SK-N-SH (cell line): ENCODE data around the gene SCGB1C2.

Experiments
- CHD2 ChIP-seq: fragments of 150-350 bp; IDR thresholded peaks from 2 replicates; pipeline ENCODE4 v1.6.1; 2018; ENCODE audit warnings: low read length; ENCODE audit not compliant: partially characterized antibody
- EP300 ChIP-seq, 2 experiments: IDR thresholded peaks; 2 replicates each; pipeline versions ENCODE4 v1.4.0 to v1.6.1; 2012; ENCODE audit warnings: borderline replicate concordance in 1 of 2, low read depth in 1 of 2, low read length in 1 of 2
- FOSL2 ChIP-seq: IDR thresholded peaks from 2 replicates; pipeline ENCODE4 v1.4.0; 2012; ENCODE audit warnings: low read depth, mild to moderate bottlenecking, moderate library complexity, borderline replicate concordance
- MXI1 ChIP-seq: IDR thresholded peaks from 2 replicates; pipeline ENCODE4 v1.6.1; 2012; ENCODE audit warnings: mild to moderate bottlenecking, low read depth, low read length, improper control_type of control experiment
- RCOR1 ChIP-seq: fragments of 150-350 bp; IDR thresholded peaks from 2 replicates; pipeline ENCODE4 v1.6.1; 2017; ENCODE audit warnings: antibody characterized with exemption, low read length
- TAF1 ChIP-seq: IDR thresholded peaks from 2 replicates; pipeline ENCODE4 v1.6.1; 2012; ENCODE audit warnings: low read depth, mild to moderate bottlenecking, low read length, moderate library complexity, borderline replicate concordance
- YY1 ChIP-seq: IDR thresholded peaks from 2 replicates; pipeline ENCODE4 v1.4.0; 2012; ENCODE audit warnings: low read depth, mild to moderate bottlenecking
- TF ChIP-seq, protein P1 (sequence below): fragments of 200-600 bp; sonication (generic); IDR thresholded peaks from 2 replicates; pipeline ENCODE4 v1.6.1; 2017; ENCODE audit warnings: antibody characterized with exemption, mild to moderate bottlenecking, moderate library complexity
- TF ChIP-seq, protein P2 (sequence below): fragments of 150-350 bp; IDR thresholded peaks from 2 replicates; pipeline ENCODE4 v1.6.1; 2016; ENCODE audit warnings: mild to moderate bottlenecking, low read depth, low read length
- TF ChIP-seq, protein P3 (sequence below): fragments of 150-350 bp; IDR thresholded peaks from 2 replicates; pipeline ENCODE4 v1.6.1; 2017; ENCODE audit warnings: antibody characterized with exemption, low read length, low read depth, borderline replicate concordance

DNA sequence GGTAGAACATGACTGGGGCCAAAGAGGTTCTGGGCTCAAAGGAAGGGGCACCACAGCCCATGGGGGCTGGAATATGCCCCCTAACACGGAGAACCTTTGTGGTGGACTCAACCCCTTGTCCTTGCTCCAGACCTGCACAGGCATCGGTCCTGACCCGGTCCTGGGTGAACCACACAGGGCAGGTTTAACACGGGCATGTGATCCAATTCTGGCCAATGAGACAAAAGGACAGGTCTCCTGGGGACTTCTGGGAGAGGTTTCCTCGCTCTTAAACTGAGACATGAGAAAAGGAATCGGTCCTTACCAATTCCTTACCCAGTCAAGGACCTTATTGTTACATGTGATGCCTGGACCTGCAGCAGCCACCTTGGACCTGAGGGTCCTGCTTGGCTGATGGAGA is 40.4 kb downstream of the SCGB1C2 start:
- TF ChIP-seq, protein P1, sequence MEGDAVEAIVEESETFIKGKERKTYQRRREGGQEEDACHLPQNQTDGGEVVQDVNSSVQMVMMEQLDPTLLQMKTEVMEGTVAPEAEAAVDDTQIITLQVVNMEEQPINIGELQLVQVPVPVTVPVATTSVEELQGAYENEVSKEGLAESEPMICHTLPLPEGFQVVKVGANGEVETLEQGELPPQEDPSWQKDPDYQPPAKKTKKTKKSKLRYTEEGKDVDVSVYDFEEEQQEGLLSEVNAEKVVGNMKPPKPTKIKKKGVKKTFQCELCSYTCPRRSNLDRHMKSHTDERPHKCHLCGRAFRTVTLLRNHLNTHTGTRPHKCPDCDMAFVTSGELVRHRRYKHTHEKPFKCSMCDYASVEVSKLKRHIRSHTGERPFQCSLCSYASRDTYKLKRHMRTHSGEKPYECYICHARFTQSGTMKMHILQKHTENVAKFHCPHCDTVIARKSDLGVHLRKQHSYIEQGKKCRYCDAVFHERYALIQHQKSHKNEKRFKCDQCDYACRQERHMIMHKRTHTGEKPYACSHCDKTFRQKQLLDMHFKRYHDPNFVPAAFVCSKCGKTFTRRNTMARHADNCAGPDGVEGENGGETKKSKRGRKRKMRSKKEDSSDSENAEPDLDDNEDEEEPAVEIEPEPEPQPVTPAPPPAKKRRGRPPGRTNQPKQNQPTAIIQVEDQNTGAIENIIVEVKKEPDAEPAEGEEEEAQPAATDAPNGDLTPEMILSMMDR = no peak
- TF ChIP-seq CHD2 (no peak), FOSL2 (no peak), TAF1 (no peak), RCOR1 (no peak), YY1 (no peak), EP300 (IDR thresholded peaks at IDR 0.05; ENCODE audit: borderline replicate concordance in 1 of 2, low read depth in 1 of 2, low read length in 1 of 2) (no peak), MXI1 (no peak)
- TF ChIP-seq, protein P2, sequence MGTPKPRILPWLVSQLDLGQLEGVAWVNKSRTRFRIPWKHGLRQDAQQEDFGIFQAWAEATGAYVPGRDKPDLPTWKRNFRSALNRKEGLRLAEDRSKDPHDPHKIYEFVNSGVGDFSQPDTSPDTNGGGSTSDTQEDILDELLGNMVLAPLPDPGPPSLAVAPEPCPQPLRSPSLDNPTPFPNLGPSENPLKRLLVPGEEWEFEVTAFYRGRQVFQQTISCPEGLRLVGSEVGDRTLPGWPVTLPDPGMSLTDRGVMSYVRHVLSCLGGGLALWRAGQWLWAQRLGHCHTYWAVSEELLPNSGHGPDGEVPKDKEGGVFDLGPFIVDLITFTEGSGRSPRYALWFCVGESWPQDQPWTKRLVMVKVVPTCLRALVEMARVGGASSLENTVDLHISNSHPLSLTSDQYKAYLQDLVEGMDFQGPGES = no peak
- TF ChIP-seq, protein P3, sequence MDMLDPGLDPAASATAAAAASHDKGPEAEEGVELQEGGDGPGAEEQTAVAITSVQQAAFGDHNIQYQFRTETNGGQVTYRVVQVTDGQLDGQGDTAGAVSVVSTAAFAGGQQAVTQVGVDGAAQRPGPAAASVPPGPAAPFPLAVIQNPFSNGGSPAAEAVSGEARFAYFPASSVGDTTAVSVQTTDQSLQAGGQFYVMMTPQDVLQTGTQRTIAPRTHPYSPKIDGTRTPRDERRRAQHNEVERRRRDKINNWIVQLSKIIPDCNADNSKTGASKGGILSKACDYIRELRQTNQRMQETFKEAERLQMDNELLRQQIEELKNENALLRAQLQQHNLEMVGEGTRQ = no peak
